Measurements from ENCODE around the gene ABCC1.
A peak's percentile ranks its signal among the peaks of the same experiment; 100 is the strongest.

Gene ABCC1

DNA sequence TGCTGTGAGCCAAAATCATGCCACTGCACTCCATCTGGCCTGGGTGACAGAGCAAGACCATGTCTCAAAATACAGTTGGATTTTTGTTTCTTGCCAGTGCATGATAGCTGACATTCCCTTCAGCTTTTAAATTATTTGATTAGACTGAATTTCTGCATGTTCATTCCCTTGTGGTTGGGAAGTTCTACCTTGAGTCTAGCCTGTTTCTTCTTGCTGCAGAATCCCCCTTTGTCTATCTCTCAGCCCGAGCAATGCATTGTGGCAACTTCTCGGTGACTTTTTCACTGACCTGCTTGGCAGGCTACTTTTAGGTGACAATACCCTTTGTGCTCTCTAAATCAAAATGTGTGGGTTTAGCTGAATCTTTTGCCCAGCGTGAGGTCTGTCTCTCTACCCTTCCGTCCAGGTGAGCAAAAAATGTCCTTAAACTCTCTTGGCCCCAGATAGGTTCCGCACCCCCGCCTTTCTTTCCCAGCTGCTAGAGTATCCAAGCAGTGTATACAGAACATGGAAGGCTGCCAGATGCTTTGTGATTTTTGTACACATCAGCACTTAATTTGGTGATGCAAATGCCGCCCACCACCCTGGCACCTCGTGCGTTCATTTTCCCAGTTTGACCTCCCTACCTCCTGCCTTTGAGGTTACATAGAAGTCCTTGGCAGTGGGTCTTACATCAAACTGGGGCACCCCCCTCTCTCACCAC lies 143.7 kb downstream of the ABCC1 start:
- H3K36me3 ChIP-seq: peaks cover 82 to 99% (median 93%) of the 10 kb centered on the region in 11 experiments
- H3K4me3 ChIP-seq: no peak overlapping the region
- H3K27ac ChIP-seq: peak overlapping the region in 2 of 11 experiments; percentile 3 to 40; a peak in 1 of 22 replicates
- no peaks in the 10 kb centered on the region for H3K9me3 ChIP-seq (replicated peaks in 1 of 11)
- no peak overlapping the region for H3K9ac ChIP-seq
- H3K27me3 ChIP-seq: no peaks in the 10 kb centered on the region
- TF ChIP-seq Cebpa-rat (IDR thresholded peaks at IDR 0.05): no peak
- peaks cover 0 to 25% (median 0%) of the 10 kb centered on the region in 11 experiments; a peak in 3 of 22 replicates for H4K20me1 ChIP-seq
- peak overlapping the region in 5 of 11 experiments; percentile 11 to 41 (median 25); a peak in 6 of 22 replicates for H3K4me2 ChIP-seq
- H3K4me1 ChIP-seq: peaks cover 24 to 81% (median 55%) of the 10 kb centered on the region in 10 experiments

GRCh38 chr16:16093628-16094332 lies 144.4 kb downstream of the ABCC1 start:
- H3K9ac ChIP-seq: no peak overlapping the region
- peaks cover 89 to 99% (median 95%) of the 10 kb centered on the region in 11 experiments for H3K36me3 ChIP-seq
- H4K20me1 ChIP-seq: peaks cover 0 to 25% (median 0%) of the 10 kb centered on the region in 11 experiments; a peak in 3 of 22 replicates
- no peaks in the 10 kb centered on the region for H3K9me3 ChIP-seq (replicated peaks in 1 of 11)
- TF ChIP-seq Cebpa-rat (IDR thresholded peaks at IDR 0.05): no peak
- peak overlapping the region in 2 of 11 experiments; percentile 3 to 40; a peak in 1 of 22 replicates for H3K27ac ChIP-seq
- H3K27me3 ChIP-seq: no peaks in the 10 kb centered on the region
- peak overlapping the region in 4 of 11 experiments; percentile 11 to 41 (median 24); a peak in 5 of 22 replicates for H3K4me2 ChIP-seq
- peaks cover 17 to 74% (median 49%) of the 10 kb centered on the region in 10 experiments for H3K4me1 ChIP-seq
- no peak overlapping the region for H3K4me3 ChIP-seq

DNA sequence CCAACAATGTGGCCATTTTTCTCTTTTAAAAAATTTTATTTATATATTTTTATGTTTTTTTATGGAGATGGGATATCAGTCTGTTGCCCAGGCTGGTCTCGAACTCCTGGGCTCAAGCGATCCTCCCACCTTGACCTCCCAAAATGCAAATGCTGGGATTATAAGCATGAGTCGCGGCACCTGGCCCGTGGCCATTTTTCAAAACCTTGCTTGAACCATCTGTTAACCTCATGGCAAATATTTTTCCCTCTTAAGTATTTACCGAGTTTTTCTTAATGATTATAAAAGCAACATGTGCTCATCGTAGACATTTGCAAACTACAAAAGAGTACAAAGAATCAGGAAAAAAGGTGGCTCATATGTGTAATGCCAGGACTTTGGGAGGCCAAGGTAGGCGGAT lies 146.2 kb downstream of the ABCC1 start:
- no peaks in the 10 kb centered on the region for H3K9me3 ChIP-seq (replicated peaks in 1 of 11)
- H4K20me1 ChIP-seq: peaks cover 0 to 34% (median 0%) of the 10 kb centered on the region in 11 experiments; a peak in 5 of 22 replicates
- no peaks in the 10 kb centered on the region for H3K27me3 ChIP-seq
- H3K4me2 ChIP-seq: peak overlapping the region in 8 of 11 experiments; percentile 1 to 46 (median 25); a peak in 10 of 22 replicates
- peak overlapping the region in 4 of 11 experiments; percentile 14 to 21 (median 20); a peak in 5 of 22 replicates for H3K9ac ChIP-seq
- H3K27ac ChIP-seq: peak overlapping the region in 5 of 11 experiments; percentile 6 to 38 (median 20); a peak in 6 of 22 replicates
- H3K4me1 ChIP-seq: peaks cover 28 to 72% (median 49%) of the 10 kb centered on the region in 10 experiments
- H3K36me3 ChIP-seq: peaks cover 82 to 99% (median 90%) of the 10 kb centered on the region in 11 experiments
- H3K4me3 ChIP-seq: no peak overlapping the region
- no peak for TF ChIP-seq Cebpa-rat (IDR thresholded peaks at IDR 0.05)

DNA sequence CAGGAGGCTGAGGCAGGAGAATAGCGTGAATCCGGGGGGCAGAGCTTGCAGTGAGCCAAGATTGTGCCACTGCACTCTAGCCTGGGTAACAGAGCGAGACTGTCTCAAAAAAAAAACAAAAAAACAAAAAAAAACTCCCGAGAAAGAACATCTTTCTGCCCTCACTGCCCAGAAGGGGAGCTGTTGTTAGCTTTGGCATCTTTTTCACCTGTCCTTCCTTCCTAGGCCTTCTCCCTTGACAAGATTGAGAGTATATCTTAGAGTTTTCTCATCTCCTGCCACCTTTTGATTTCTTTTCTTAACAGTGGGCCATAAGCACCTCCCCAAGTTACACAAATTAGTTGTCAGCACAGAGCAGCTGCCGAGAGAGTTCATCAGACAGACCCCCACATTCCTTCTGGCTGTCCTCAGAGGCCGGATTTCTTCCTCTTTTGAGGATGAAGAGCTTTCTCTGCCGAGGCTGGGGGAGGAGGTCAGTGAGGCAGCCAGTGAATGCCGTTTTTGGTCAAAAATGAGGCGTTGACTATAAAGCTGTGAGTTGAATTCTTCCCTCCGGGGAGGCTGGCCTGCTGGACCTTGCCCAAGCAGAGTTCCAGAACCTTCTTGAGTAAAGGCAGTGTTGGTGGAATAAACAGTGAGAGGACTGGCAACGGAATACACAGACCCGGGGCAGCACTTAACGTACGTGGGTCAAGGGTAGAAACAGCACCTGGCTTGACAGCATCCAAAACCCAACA lies 146.9 kb downstream of the ABCC1 start:
- no peaks in the 10 kb centered on the region for H3K27me3 ChIP-seq
- H3K9ac ChIP-seq: peak overlapping the region in 4 of 11 experiments; percentile 14 to 21 (median 20); a peak in 3 of 22 replicates
- no peak for TF ChIP-seq Cebpa-rat (IDR thresholded peaks at IDR 0.05)
- no peaks in the 10 kb centered on the region for H3K9me3 ChIP-seq (replicated peaks in 1 of 11)
- peaks cover 0 to 41% (median 0%) of the 10 kb centered on the region in 11 experiments; a peak in 6 of 22 replicates for H4K20me1 ChIP-seq
- H3K27ac ChIP-seq: peak overlapping the region in 5 of 11 experiments; percentile 3 to 26 (median 8); a peak in 3 of 22 replicates
- peaks cover 34 to 72% (median 54%) of the 10 kb centered on the region in 10 experiments for H3K4me1 ChIP-seq
- peak overlapping the region in 8 of 11 experiments; percentile 1 to 46 (median 25); a peak in 10 of 22 replicates for H3K4me2 ChIP-seq
- H3K36me3 ChIP-seq: peaks cover 78 to 99% (median 88%) of the 10 kb centered on the region in 11 experiments
- H3K4me3 ChIP-seq: no peak overlapping the region

DNA sequence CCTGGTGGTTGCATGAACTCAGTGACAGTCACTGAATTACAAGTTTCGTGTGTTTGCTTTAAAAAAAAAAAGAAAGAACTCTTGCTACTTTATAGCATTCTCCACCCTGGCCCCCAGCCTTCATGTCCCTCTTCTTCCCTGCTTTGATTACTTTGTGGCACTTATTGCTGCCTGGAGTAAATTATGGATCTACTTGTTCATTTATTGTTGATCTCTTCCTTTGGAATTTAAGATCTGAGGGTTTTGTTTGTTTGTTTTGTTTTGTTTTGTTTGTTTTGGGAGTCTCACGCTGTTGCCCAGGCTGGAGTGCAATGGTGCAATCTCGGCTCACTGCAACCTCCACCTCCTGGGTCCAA lies 147.4 kb downstream of the ABCC1 start:
- Histone ChIP-seq H3K4me2 (no peak overlapping the region), H3K9ac (0 out of 22 replicates have a peak overlapping the region, but pooled peaks of 1 of the 11 experiments have one; percentile 21), H3K36me3 (peaks cover 78 to 99% (median 88%) of the 10 kb centered on the region in 11 experiments), H3K4me3 (no peak overlapping the region), H3K27me3 (no peaks in the 10 kb centered on the region), H3K4me1 (peaks cover 35 to 72% (median 59%) of the 10 kb centered on the region in 10 experiments), H4K20me1 (peaks cover 0 to 46% (median 0%) of the 10 kb centered on the region in 11 experiments; a peak in 6 of 22 replicates), H3K27ac (no peak overlapping the region), H3K9me3 (replicated peaks in 1 of 11) (no peaks in the 10 kb centered on the region)
- no peak for TF ChIP-seq Cebpa-rat (IDR thresholded peaks at IDR 0.05)

GRCh38 chr16:16099320-16099719 lies 149.9 kb downstream of the ABCC1 start:
- H4K20me1 ChIP-seq: peaks cover 0 to 44% (median 5%) of the 10 kb centered on the region in 11 experiments; a peak in 7 of 22 replicates
- no peaks in the 10 kb centered on the region for H3K27me3 ChIP-seq
- H3K4me3 ChIP-seq: no peak overlapping the region
- no peak for TF ChIP-seq Cebpa-rat (IDR thresholded peaks at IDR 0.05)
- no peak overlapping the region for H3K9ac ChIP-seq
- peaks cover 23 to 90% (median 73%) of the 10 kb centered on the region in 10 experiments for H3K4me1 ChIP-seq
- peak overlapping the region; percentile 53 to 85 (median 67); a peak in 17 of 22 replicates for H3K4me2 ChIP-seq
- no peak overlapping the region for H3K27ac ChIP-seq
- peaks cover 0 to 19% (median 4%) of the 10 kb centered on the region in 11 experiments; a peak in 7 of 22 replicates for H3K9me3 ChIP-seq (replicated peaks in 1 of 11)
- H3K36me3 ChIP-seq: peaks cover 78 to 99% (median 88%) of the 10 kb centered on the region in 11 experiments

GRCh38 chr16:16100631-16101030 lies 151.2 kb downstream of the ABCC1 start:
- Histone ChIP-seq H3K36me3 (peaks cover 78 to 97% (median 82%) of the 10 kb centered on the region in 11 experiments), H4K20me1 (peaks cover 0 to 48% (median 5%) of the 10 kb centered on the region in 11 experiments; a peak in 9 of 22 replicates)

DNA sequence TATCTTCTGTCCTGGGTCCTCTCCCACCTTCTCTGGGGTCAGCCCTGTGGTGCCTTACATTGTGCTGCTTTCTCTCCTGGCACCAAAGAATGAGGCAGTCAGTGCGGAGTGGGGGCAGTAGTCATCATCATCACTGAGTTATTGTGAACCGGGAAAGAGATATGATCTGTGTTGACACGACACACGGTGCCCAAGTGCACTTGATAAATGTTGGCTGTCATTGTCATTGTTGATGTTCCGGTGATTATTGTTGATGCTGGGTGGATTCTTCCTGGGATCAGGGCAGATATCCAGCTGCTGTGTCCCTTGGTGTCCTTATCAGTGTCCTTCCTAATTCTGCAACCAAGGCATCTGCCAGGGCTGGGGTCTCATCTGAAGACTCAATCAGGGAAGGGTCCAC lies 152.2 kb downstream of the ABCC1 start:
- Histone ChIP-seq H3K27ac (no peak overlapping the region), H3K36me3 (peaks cover 74 to 95% (median 81%) of the 10 kb centered on the region in 11 experiments)

More at GRCh38 chr16:16100631-16101030, 151.2 kb downstream of the ABCC1 start:
- Histone ChIP-seq H3K4me1 (peaks cover 27 to 95% (median 78%) of the 10 kb centered on the region in 10 experiments), H3K9me3 (replicated peaks in 1 of 11) (peaks cover 0 to 19% (median 4%) of the 10 kb centered on the region in 11 experiments; a peak in 7 of 22 replicates), H3K4me2 (peak overlapping the region; percentile 53 to 85 (median 67)), H3K9ac (no peak overlapping the region), H3K4me3 (no peak overlapping the region), H3K27ac (no peak overlapping the region), H3K27me3 (no peaks in the 10 kb centered on the region)
- TF ChIP-seq Cebpa-rat (IDR thresholded peaks at IDR 0.05): no peak

More for the DNA sequence above, 152.2 kb downstream of the ABCC1 start:
- Histone ChIP-seq H3K9ac (no peak overlapping the region), H3K9me3 (replicated peaks in 1 of 11) (peaks cover 0 to 19% (median 4%) of the 10 kb centered on the region in 11 experiments; a peak in 7 of 22 replicates), H3K4me3 (no peak overlapping the region), H3K27me3 (no peaks in the 10 kb centered on the region), H4K20me1 (peaks cover 0 to 46% (median 6%) of the 10 kb centered on the region in 11 experiments; a peak in 9 of 22 replicates), H3K4me2 (peak overlapping the region in 8 of 11 experiments; percentile 53 to 85 (median 69); a peak in 16 of 22 replicates), H3K4me1 (peaks cover 27 to 95% (median 77%) of the 10 kb centered on the region in 10 experiments)
- TF ChIP-seq Cebpa-rat (IDR thresholded peaks at IDR 0.05): no peak

All from BLaER1 treated with 17β-estradiol and CSF1 and Interleukin-3, amounts not matched to agents 10 nM and 100 nM (cell line).